IPS-18a (cell line): ENCODE results near the gene TBC1D22B.
"Not testable (repeated sequence)": the region's sequence is repeated elsewhere in the genome, so short reads cannot be mapped to it uniquely, and the experiment has no call there.

ENCODE experiments used
- H3K27ac ChIP-seq: one replicate; pipeline ENCODE4 v1.5.1; 2013; ENCODE audit warnings: low read length
- H3K27me3 ChIP-seq: one replicate; pipeline ENCODE4 v1.6.1; 2013; ENCODE audit warnings: mild to moderate bottlenecking, low read length; ENCODE audit not compliant: control insufficient read depth, insufficient read depth
- H3K36me3 ChIP-seq: one replicate; pipeline ENCODE4 v1.6.1; 2013; ENCODE audit warnings: low read depth, low read length; ENCODE audit not compliant: control insufficient read depth
- H3K4me1 ChIP-seq: one replicate; pipeline ENCODE4 v1.6.1; 2013; ENCODE audit warnings: low read depth, low read length; ENCODE audit not compliant: control insufficient read depth
- H3K4me3 ChIP-seq: one replicate; pipeline ENCODE4 v1.5.1; 2013; ENCODE audit warnings: low read length
- H3K9ac ChIP-seq: one replicate; pipeline ENCODE4 v1.6.1; 2013; ENCODE audit warnings: mild to moderate bottlenecking, low read length, moderate library complexity
- H3K9me3 ChIP-seq: one replicate; pipeline ENCODE4 v1.6.1; 2013; ENCODE audit warnings: low read depth, low read length; ENCODE audit not compliant: control insufficient read depth

Gene TBC1D22B

GRCh38 chr6:37319156-37319555 lies 61.6 kb downstream of the TBC1D22B start:
- Histone ChIP-seq H3K4me1 (no peaks in the 10 kb centered on the region), H3K9me3 (no peaks in the 10 kb centered on the region), H3K9ac (no peak overlapping the region), H3K36me3 (peaks cover 39% of the 10 kb centered on the region), H3K27me3 (no peaks in the 10 kb centered on the region), H3K27ac (no peak overlapping the region), H3K4me3 (no peak overlapping the region)

GRCh38 chr6:37319856-37320480 lies 62.4 kb downstream of the TBC1D22B start:
- H3K9me3 ChIP-seq, result no peaks in the 10 kb centered on the region
- no peak overlapping the region for H3K27ac ChIP-seq
- H3K36me3 ChIP-seq, result peaks cover 39% of the 10 kb centered on the region
- H3K27me3 ChIP-seq, result no peaks in the 10 kb centered on the region
- no peaks in the 10 kb centered on the region for H3K4me1 ChIP-seq
- H3K4me3 ChIP-seq, result no peak overlapping the region
- no peak overlapping the region for H3K9ac ChIP-seq

- Histone ChIP-seq H3K27me3 (no peaks in the 10 kb centered on the region), H3K9me3 (no peaks in the 10 kb centered on the region), H3K36me3 (peaks cover 36% of the 10 kb centered on the region), H3K4me1 (no peaks in the 10 kb centered on the region), H3K4me3 (no peak overlapping the region), H3K9ac (no peak overlapping the region), H3K27ac (no peak overlapping the region)
Observed at GRCh38 chr6:37320646-37321045, 63.1 kb downstream of the TBC1D22B start.

GRCh38 chr6:37321101-37321500 lies 63.5 kb downstream of the TBC1D22B start:
- Histone ChIP-seq H3K27ac (no peak overlapping the region), H3K4me3 (no peak overlapping the region), H3K27me3 (no peaks in the 10 kb centered on the region), H3K36me3 (peaks cover 32% of the 10 kb centered on the region), H3K9ac (no peak overlapping the region), H3K9me3 (no peaks in the 10 kb centered on the region), H3K4me1 (no peaks in the 10 kb centered on the region)

- H3K27ac ChIP-seq, result no peak overlapping the region
- H3K36me3 ChIP-seq, result peaks cover 27% of the 10 kb centered on the region
- H3K4me1 ChIP-seq, result no peaks in the 10 kb centered on the region
- H3K9me3 ChIP-seq, result no peaks in the 10 kb centered on the region
- H3K9ac ChIP-seq, result no peak overlapping the region
- no peaks in the 10 kb centered on the region for H3K27me3 ChIP-seq
- no peak overlapping the region for H3K4me3 ChIP-seq
Observed at GRCh38 chr6:37321516-37322415, 64.2 kb downstream of the TBC1D22B start.

GRCh38 chr6:37323580-37323979 lies 66.0 kb downstream of the TBC1D22B start:
- no peak overlapping the region for H3K9ac ChIP-seq
- H3K27ac ChIP-seq, result no peak overlapping the region
- no peaks in the 10 kb centered on the region for H3K9me3 ChIP-seq
- H3K4me1 ChIP-seq, result no peaks in the 10 kb centered on the region
- H3K4me3 ChIP-seq, result no peak overlapping the region
- no peaks in the 10 kb centered on the region for H3K27me3 ChIP-seq
- H3K36me3 ChIP-seq, result peaks cover 10% of the 10 kb centered on the region

- no peaks in the 10 kb centered on the region for H3K27me3 ChIP-seq
- no peak overlapping the region for H3K27ac ChIP-seq
- H3K9me3 ChIP-seq, result no peaks in the 10 kb centered on the region
- H3K9ac ChIP-seq, result no peak overlapping the region
- no peaks in the 10 kb centered on the region for H3K4me1 ChIP-seq
- peaks cover 13% of the 10 kb centered on the region for H3K36me3 ChIP-seq
- H3K4me3 ChIP-seq, result no peak overlapping the region
Observed at GRCh38 chr6:37324131-37325033, 66.8 kb downstream of the TBC1D22B start.

GRCh38 chr6:37330345-37330744 lies 72.8 kb downstream of the TBC1D22B start:
- not testable (repeated sequence) for H3K4me3 ChIP-seq, H3K27me3 ChIP-seq, H3K9me3 ChIP-seq, H3K9ac ChIP-seq, H3K4me1 ChIP-seq, H3K27ac ChIP-seq
- peaks cover 10% of the 10 kb centered on the region for H3K36me3 ChIP-seq

- Histone ChIP-seq H3K9me3 (no peaks in the 10 kb centered on the region), H3K36me3 (peaks cover 10% of the 10 kb centered on the region), H3K27ac (no peak overlapping the region)
Observed at GRCh38 chr6:37331047-37331446, 73.5 kb downstream of the TBC1D22B start.

GRCh38 chr6:37332894-37333293 lies 75.3 kb downstream of the TBC1D22B start:
- H3K9me3 ChIP-seq, result no peaks in the 10 kb centered on the region
- no peak overlapping the region for H3K9ac ChIP-seq
- H3K27me3 ChIP-seq, result no peaks in the 10 kb centered on the region
- no peak overlapping the region for H3K4me3 ChIP-seq
- H3K4me1 ChIP-seq, result no peaks in the 10 kb centered on the region
- H3K36me3 ChIP-seq, result peaks cover 10% of the 10 kb centered on the region
- H3K27ac ChIP-seq, result no peak overlapping the region

More at GRCh38 chr6:37331047-37331446, 73.5 kb downstream of the TBC1D22B start:
- Histone ChIP-seq H3K4me3 (no peak overlapping the region), H3K4me1 (no peaks in the 10 kb centered on the region), H3K27me3 (no peaks in the 10 kb centered on the region), H3K9ac (no peak overlapping the region)

- no peak overlapping the region for H3K9ac ChIP-seq
- H3K36me3 ChIP-seq, result peaks cover 10% of the 10 kb centered on the region
- no peak overlapping the region for H3K27ac ChIP-seq
- H3K4me3 ChIP-seq, result no peak overlapping the region
- H3K27me3 ChIP-seq, result no peaks in the 10 kb centered on the region
- H3K4me1 ChIP-seq, result no peaks in the 10 kb centered on the region
- no peaks in the 10 kb centered on the region for H3K9me3 ChIP-seq
Observed at GRCh38 chr6:37334047-37334446, 76.5 kb downstream of the TBC1D22B start.
